Caco-2 (cell line): ENCODE measurements around the gene IL1B. TPM values are rescaled to one million over a fixed set of nuclear protein-coding genes. Genes with fewer than 3 reads are reported as not detected.

Source experiments
- BruUV-seq: library from RNA; stranded (reverse); fragments of 400-500 nt; replicated peaks from 2 replicates; lab custom pipeline; 2021; lab: Mats Ljungman, UMichigan
- CTCF ChIA-PET: fragments of 300-600 bp; sonication (Branson Sonifier 250); formaldehyde crosslinking; loops from one replicate; lab custom pipeline; 2022; ENCODE audit warnings: antibody characterized with exemption; lab: Charles Lee
- POLR2A ChIA-PET: fragments of 300-600 bp; sonication (Branson Sonifier 250); formaldehyde crosslinking; loops from one replicate; lab custom pipeline; 2022; ENCODE audit warnings: antibody characterized with exemption; lab: Charles Lee
- DNase-seq, 2 experiments: peaks; one replicate each; pipeline versions ENCODE4 v3.0.0 to v3.0.0-alpha.2; 2020 to 2022
- H3K27me3 ChIP-seq: replicated peaks from 2 replicates; pipeline ENCODE4 v1.6.0; 2011; ENCODE audit warnings: low read length; ENCODE audit not compliant: control insufficient read depth, insufficient read depth
- H3K36me3 ChIP-seq: 2 replicates; pipeline ENCODE4 v1.5.1; 2011; ENCODE audit warnings: low read length; ENCODE audit not compliant: control insufficient read depth, insufficient read depth
- H3K4me1 ChIP-seq: fragments of 250-450 bp; sonication (Bioruptor Pico); 2 replicates; pipeline ENCODE4 v1.5.1; 2020; ENCODE audit warnings: mild to moderate bottlenecking
- H3K4me3 ChIP-seq: 2 replicates; pipeline ENCODE4 v1.5.1; 2011; ENCODE audit warnings: low read depth, mild to moderate bottlenecking, control low read depth, low read length
- H3K9me3 ChIP-seq: fragments of 250-450 bp; sonication (Bioruptor Pico); 2 replicates; pipeline ENCODE4 v1.5.1; 2020; ENCODE audit warnings: mild to moderate bottlenecking, moderate library complexity
- H3K27ac Mint-ChIP-seq: one replicate; pipeline ENCODE4 v1.8.0; 2022; ENCODE audit warnings: mixed read lengths; ENCODE audit not compliant: unreplicated experiment
- H3K27me3 Mint-ChIP-seq: one replicate; pipeline ENCODE4 v1.8.0; 2022; ENCODE audit warnings: mixed read lengths; ENCODE audit not compliant: insufficient read depth, unreplicated experiment
- H3K36me3 Mint-ChIP-seq: one replicate; pipeline ENCODE4 v1.8.0; 2022; ENCODE audit warnings: mild to moderate bottlenecking, mixed read lengths; ENCODE audit not compliant: insufficient read depth, unreplicated experiment
- H3K4me1 Mint-ChIP-seq: one replicate; pipeline ENCODE4 v1.8.0; 2022; ENCODE audit warnings: low read depth, mixed read lengths; ENCODE audit not compliant: unreplicated experiment
- H3K4me3 Mint-ChIP-seq: one replicate; pipeline ENCODE4 v1.8.0; 2022; ENCODE audit warnings: mild to moderate bottlenecking, moderate library complexity, mixed read lengths; ENCODE audit not compliant: unreplicated experiment
- H3K9me3 Mint-ChIP-seq: one replicate; pipeline ENCODE4 v1.8.0; 2022; ENCODE audit warnings: mixed read lengths; ENCODE audit not compliant: unreplicated experiment
- CTCF ChIP-seq, 2 experiments: fragments of 200-600 bp in 1 of 2; IDR thresholded peaks; 1 replicate in 1 of 2; 2 replicates in 1 of 2; pipeline versions ENCODE4 v1.5.1 to v1.8.0; 2011 to 2022; ENCODE audit warnings: antibody characterized with exemption in 1 of 2, control low read depth in 1 of 2, inconsistent platforms in 1 of 2, low read depth in 1 of 2, low read length in 1 of 2, mild to moderate bottlenecking in 1 of 2, moderate library complexity in 1 of 2; ENCODE audit not compliant: insufficient read depth in 1 of 2, severe bottlenecking in 1 of 2, unreplicated experiment in 1 of 2
- intact Hi-C: fragments of 100-400 bp; cut with micrococcal nuclease; formaldehyde crosslinking; loops from one replicate; pipeline ENCODE4 v1.10.0; 2022; ENCODE audit not compliant: unreplicated experiment
- total RNA-seq: library from RNA; stranded (reverse); gene quantifications from 2 replicates; pipeline ENCODE4 v1.2.3, GENCODE V29; 2022

Gene IL1B
- total RNA-seq, 1 experiment from 2014 or later: 0.18 TPM

- Mint-ChIP-seq H3K36me3 (no peaks in the 10 kb centered on the region), H3K27me3 (no peaks in the 10 kb centered on the region), H3K27ac (no peak overlapping the region), H3K4me3 (no peak overlapping the region), H3K9me3 (peaks cover 6% of the 10 kb centered on the region), H3K4me1 (no peaks in the 10 kb centered on the region)
- H3K4me1 ChIP-seq: no peaks in the 10 kb centered on the region
- H3K4me3 ChIP-seq: no peak overlapping the region
- no peaks in the 10 kb centered on the region for H3K27me3 ChIP-seq
- intact Hi-C loops: loop anchor here (1.0 to 5.0 kb wide), 3 partner anchors 74 to 136 kb away; partner anchors contain the start of gene CKAP2L
- ChIA-PET POLR2A (no interaction called here), CTCF (interaction anchor here (0.5 to 2.5 kb wide), 6 partner anchors 57 to 1717 kb away, joined by 3 to 20 read pairs (median 3); partner anchors contain the start of gene CHCHD5)
- DNase-seq: peak; percentile 60 to 72
- TF ChIP-seq CTCF (IDR thresholded peaks at IDR 0.05; ENCODE audit: insufficient read depth in 1 of 2, low read depth in 1 of 2, low read length in 1 of 2, severe bottlenecking in 1 of 2, unreplicated experiment in 1 of 2): peak; percentile 41 to 85
- no peaks in the 10 kb centered on the region for H3K36me3 ChIP-seq
- peaks cover 4% of the 10 kb centered on the region; the same call in 1 of the 2 replicates for H3K9me3 ChIP-seq
- BruUV-seq: no TSS peak
These were observed 48.4 kb upstream of the IL1B start for GRCh38 chr2:112884869-112885505.

GRCh38 chr2:112883669-112884068 is 47.1 kb upstream of the IL1B start:
- Mint-ChIP-seq H3K27ac (no peak overlapping the region), H3K4me3 (no peak overlapping the region), H3K36me3 (no peaks in the 10 kb centered on the region), H3K4me1 (no peaks in the 10 kb centered on the region), H3K27me3 (no peaks in the 10 kb centered on the region), H3K9me3 (no peaks in the 10 kb centered on the region)
- Histone ChIP-seq H3K4me3 (no peak overlapping the region), H3K4me1 (no peaks in the 10 kb centered on the region), H3K9me3 (no peaks in the 10 kb centered on the region), H3K36me3 (no peaks in the 10 kb centered on the region), H3K27me3 (no peaks in the 10 kb centered on the region)
- POLR2A ChIA-PET: interaction anchor here (0.7 kb wide), 1 partner anchor 237 kb away, joined by 8 read pairs; no protein-coding TSS in a partner anchor
- no TSS peak for BruUV-seq
- no peak for DNase-seq
- intact Hi-C loops: loop anchor here (2.0 kb wide), 1 partner anchor 75 kb away; no protein-coding TSS in a partner anchor
- TF ChIP-seq CTCF (IDR thresholded peaks at IDR 0.05; ENCODE audit: insufficient read depth in 1 of 2, low read depth in 1 of 2, low read length in 1 of 2, severe bottlenecking in 1 of 2, unreplicated experiment in 1 of 2): no peak
- CTCF ChIA-PET: no interaction called here

GRCh38 chr2:112881217-112881985 is 44.8 kb upstream of the IL1B start:
- no peak for DNase-seq
- H3K27me3 Mint-ChIP-seq: no peaks in the 10 kb centered on the region
- H3K36me3 ChIP-seq: no peaks in the 10 kb centered on the region
- no peaks in the 10 kb centered on the region for H3K4me1 Mint-ChIP-seq
- TF ChIP-seq CTCF (IDR thresholded peaks at IDR 0.05; ENCODE audit: insufficient read depth in 1 of 2, low read depth in 1 of 2, low read length in 1 of 2, severe bottlenecking in 1 of 2, unreplicated experiment in 1 of 2): no peak
- H3K27ac Mint-ChIP-seq: no peak overlapping the region
- H3K9me3 Mint-ChIP-seq: no peaks in the 10 kb centered on the region
- ChIA-PET POLR2A (no interaction called here), CTCF (interaction anchor here (1.2 kb wide), 1 partner anchor 60 kb away, joined by 5 read pairs; no protein-coding TSS in a partner anchor)
- no peaks in the 10 kb centered on the region for H3K27me3 ChIP-seq
- H3K4me1 ChIP-seq: no peaks in the 10 kb centered on the region
- H3K4me3 Mint-ChIP-seq: no peak overlapping the region
- intact Hi-C loops: no loop called here
- H3K36me3 Mint-ChIP-seq: no peaks in the 10 kb centered on the region
- H3K9me3 ChIP-seq: no peaks in the 10 kb centered on the region
- BruUV-seq: no TSS peak
- no peak overlapping the region for H3K4me3 ChIP-seq
